Brain pericyte (primary cell): ENCODE results near the gene SPHK2.
"Not testable (repeated sequence)": the region's sequence is repeated elsewhere in the genome, so short reads cannot be mapped to it uniquely, and the experiment has no call there.

Source experiments
- DNase-seq: peaks from one replicate; pipeline ENCODE4 v3.0.0-alpha.2; 2012; ENCODE audit warnings: low read depth, low spot score

SPHK2 gene

DNA sequence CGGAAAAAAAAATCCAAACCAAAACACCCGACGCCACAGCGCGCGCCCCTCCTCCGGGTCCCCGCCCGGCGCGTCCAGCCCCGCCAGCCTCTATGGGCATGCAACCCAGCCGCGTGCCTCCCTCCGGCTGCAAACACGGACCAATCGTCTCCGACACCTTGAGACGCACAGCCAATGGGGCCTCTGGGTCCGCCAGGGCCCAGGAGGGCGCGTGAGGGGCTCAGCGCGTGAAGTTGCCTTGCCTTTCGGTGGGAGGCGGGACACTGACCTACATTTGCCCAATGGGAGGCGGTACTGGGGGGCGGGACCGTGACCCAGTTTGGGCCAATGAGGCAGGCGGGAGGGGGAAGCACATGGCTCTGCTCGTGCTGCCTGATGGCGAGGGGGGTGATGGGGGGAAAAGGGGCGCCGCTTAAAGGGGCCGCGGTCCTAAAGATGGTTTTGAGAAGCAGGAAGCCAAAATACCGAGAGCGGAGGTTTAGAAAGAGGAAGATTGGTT lies 18.2 kb downstream of the SPHK2 start:
- peak; percentile 98 for DNase-seq

DNA sequence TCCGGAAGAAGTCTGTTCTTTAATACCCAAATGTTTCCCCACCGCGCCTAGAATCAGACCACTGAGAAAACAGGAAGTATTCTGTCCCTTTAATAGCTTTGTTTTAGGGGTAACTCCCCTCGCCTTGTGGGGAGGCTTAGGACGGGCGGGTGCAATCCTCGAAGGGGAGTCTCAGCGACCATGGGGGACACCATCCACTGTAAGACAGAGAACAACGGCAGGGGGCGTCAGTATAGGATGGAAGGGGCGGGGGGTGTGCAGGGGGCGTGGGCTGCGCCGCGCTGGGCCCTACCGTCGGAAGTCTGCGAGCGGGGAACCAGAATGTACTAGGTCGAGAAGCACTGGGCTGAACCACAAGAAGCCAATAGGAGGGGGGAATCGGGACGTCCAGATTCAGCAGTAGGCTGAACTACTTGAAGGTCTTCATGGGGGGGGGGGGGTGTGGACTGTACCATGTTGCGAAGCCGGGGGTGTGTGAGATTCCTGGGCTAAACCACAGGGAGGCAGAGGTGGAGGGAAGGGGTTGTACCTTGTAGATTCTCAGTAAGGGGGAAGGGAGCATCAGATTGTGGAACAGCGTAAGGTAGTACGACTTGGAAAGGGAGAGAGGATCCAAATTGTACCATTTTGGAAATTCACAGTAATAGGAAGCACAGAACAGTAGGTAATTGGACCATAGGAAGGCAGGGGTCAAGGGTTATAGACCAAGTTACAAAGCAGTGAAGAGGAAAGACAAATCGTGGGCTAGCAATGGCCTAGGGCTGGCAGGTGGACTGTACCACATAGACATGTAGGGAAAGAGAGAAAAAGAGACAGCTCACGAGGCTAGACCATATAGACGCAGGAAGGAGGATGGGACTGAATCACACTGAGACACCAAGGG lies 18.9 kb downstream of the SPHK2 start:
- DNase-seq = peak; percentile 79

DNA sequence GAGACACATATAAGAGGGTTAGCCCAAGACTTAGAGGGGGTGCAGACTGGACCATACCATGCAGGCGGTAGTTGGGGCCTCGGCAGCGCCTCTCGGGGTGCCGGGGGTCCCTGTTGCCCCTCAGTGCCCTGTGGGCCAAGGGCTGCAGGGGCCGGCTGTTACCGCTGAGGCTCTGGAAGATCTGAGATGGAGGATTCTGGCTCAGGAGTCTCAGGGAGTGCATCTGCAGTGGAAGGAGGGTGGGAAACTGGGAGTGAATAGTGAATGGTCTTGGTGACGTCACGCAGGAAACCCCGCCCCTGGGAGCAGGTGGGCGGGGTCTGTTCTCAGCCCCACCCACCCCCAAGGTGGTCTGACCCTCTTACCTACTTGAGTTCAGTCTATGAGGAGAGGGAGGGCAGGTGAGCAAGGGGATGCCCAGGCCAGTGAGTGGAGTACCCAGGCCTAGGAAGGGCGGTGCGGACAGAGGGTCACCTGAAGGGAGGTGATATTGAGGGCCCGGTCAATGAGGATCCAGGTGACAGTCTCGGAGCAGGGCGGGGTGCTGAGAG lies 19.6 kb downstream of the SPHK2 start:
- no peak for DNase-seq

DNA sequence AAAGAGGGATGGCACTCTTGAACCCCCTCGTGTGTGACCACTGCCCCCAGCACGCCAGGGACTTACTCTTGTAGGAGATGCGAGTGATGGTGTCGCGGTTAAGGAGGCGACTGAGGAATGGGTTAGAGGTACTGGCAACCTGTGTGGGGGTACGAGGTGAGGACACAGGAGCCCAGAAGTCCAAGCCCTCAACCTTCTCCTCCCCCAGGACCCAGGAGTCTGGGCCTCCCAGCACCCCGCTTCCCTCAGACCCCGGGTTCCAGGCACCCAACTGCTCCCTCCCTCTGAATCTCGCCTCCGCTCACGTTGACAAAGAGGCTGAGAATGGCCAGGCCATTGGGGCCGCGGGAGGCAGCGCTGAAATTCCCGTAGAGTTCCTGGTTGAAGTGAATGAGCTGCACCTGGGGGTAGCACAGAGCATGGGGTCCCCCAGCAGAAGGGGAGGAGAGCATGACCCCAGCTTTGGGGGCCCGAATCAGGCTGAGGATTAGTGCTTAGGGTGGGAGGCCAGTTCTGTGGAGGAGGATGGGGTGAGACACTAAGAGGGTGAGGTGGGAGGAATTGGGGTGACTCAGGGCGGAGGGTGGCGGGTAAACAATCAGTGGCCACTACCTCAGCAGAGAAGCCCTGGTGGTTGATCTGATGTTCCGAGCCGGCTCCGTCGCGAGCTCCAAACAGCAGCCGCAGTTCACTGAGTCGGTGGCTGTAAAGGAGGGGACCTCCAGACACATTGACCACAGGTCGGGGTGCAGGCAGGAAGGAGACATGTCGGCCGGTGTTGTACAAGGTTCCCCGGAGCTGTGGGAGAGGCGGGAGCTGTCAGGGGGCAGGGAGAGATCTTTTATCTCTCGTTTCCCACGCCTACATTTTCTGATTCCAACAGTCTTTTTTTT lies 20.4 kb downstream of the SPHK2 start:
- DNase-seq = no peak

DNA sequence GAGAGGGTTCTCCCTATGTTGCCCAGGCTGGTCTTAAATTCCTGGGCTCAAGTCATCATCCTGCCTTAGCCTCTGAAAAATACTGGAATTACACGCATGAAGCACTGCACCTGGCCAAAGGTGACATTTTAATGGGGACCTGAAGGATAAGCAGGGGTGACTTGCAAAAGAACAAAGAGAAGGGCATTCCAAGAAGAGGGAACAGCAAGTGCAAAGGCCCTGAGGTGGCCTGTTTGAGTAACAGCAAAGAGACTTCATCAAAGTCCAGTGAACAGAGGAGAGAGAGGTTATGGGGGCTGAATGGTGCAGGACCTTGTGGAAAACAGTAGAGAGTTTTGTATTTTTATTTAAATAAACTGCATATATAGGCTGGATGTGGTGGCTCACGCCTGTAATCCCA lies 22.5 kb downstream of the SPHK2 start:
- DNase-seq = no peak

DNA sequence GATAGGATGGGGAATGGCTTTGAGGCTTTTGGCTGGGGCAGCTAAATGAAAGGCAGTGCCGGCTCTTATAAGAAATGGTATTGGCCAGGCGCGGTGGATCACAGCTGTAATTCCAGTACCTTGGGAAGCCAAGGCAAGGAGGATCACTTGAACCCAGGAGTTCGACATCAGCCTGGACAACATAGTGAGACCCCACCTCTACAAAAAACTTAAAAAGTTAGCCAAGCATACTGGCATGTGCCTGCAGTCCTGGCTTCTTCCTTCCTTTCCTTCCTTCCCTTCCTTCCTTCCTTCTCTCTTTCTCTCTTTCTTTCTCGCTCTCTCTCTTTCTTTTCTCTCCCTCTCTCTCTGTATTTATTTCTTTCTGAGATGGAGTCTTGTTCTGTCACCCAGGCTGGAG lies 23.6 kb downstream of the SPHK2 start:
- no peak for DNase-seq

DNA sequence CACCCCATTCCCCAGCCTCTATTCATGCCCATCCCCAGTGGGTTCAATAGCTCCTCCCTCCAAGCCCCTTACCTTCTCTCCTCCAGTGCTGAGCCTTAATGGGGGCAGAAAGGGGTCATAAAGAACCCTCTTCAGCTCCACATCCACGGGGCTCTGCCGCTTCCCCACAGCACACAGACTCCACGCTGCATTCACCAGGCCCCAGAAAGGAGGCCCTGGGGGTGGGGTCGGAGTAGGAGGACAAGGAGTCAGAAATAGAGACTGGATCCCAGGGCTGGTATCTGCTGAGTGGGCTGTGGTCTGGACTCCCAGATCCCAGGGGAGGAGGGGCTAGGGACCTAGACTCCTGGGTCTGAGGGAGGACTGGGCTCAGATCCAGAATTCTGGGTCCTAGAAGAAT lies 25.0 kb downstream of the SPHK2 start:
- no peak for DNase-seq

DNA sequence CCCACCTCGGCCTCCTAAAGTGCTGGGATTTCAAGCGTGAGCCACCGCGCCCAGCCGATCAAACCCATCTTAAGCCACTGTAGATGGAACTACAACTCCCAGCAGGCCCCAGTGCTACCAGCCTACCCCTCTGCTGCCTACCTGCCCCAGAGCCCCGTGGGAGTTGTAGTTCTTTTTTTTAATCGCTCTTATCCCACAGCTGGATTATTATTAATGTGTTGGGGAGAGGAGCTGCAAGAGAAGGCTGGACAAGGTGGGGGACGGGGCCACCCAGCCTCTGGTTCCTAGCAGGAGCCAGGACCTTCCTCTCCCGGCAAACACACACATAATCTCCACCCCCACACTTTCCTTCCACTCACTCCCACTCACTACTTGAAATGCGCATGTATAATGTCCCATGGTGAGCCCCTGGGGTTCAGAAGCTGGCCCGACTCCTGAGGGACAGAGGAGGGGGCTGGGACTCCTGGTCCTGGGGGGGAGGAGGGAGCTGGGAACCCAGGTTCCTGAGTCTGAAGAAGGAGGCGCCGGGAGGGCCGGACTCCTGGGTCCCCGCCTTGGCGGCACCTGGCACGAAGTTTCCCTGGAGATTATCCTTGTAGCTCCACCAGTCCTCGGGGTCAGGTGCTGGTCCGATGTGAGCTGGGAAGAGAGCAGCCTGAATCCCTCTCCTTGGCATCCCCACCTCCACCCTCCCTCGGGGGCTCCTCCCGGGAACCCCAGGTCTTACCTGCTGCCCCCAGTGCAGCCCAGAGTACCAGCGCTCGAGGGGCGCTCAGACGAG lies 25.7 kb downstream of the SPHK2 start:
- DNase-seq = no peak

DNA sequence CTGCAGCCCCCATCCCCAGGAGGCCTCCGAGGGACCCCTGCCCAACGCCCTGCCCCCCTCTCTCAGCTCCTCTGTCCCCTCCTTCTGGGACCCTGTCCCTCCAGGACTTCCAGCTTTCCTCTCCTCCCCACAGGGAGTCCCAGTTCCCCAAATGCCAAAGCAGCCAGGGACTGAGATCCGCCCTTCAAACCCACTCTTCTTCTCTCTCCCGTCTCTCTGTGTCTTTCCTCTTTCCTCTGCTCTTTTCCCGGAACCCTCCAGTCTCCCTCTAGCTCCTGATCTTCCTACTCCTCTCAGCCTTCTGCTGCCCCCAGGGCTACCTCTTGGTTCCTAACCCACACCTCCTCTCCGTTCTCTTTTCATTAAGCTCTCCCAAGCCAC lies 26.3 kb downstream of the SPHK2 start:
- DNase-seq = no peak

DNA sequence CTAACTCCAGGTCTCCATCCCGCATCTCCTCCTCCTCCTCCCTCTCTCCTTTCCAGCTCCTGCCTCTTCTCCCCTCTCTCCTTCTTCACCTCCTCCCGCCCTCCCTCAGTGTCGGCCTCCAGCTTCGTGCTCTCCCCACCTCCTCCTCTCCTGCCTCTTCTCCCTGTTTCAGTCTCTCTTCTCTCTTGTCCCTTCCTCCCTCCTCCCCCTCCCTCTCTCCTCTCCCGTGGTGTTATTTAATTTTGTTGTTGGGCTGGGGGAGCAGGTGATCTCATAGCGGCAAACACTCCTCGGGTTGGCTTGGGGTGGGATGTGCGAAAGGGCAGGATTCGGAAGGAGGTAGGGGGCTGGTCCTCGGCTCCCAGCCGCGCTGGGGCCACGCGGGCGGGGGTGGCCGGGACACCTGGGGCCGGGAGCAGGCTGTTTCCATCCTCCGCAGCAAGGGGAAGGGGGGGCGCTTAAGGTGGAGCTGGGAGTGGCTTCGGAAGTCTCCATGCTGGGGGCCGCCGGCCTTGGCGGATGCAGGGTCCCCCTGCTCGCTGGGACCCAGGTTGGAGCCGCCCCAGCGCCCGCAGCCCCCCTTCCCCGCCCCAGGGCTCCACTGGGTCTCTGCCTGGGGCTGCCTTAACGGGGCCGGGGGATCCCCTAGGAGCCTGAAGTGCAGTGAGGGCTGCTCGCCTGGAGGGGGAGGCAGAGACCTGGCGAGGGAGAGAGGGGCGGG lies 26.9 kb downstream of the SPHK2 start, which contains the start of gene CA11:
Gene CA11, minus strand, starts transcription at position 187 of the 721 bp plus-strand sequence. CDS start 555 bp downstream, outside the sequence.
- no peak for DNase-seq

DNA sequence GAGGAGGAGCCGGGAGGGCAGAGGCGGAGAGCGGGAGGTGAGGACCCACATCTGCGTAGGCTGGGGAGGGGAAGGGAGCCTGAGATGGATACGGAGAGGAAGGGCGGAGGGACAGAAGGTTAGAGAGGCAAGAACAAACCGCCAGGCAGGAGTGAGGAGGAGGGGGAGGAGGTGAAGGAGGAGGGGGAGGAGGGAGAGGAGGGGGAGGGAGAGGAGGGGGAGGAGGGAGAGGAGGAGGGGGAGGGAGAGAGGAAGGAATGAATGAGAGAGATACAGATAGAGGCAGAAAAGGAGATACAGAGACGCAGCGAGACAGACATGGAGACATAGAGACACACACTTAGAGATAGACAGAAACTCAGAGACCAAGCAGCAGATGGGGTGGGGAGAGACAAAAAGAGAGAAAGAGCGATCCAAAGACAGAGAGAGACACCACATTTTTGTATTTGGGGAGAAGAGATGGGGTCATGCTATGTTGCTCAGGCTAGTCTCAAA lies 27.5 kb downstream of the SPHK2 start:
- peak; percentile 71 for DNase-seq

DNA sequence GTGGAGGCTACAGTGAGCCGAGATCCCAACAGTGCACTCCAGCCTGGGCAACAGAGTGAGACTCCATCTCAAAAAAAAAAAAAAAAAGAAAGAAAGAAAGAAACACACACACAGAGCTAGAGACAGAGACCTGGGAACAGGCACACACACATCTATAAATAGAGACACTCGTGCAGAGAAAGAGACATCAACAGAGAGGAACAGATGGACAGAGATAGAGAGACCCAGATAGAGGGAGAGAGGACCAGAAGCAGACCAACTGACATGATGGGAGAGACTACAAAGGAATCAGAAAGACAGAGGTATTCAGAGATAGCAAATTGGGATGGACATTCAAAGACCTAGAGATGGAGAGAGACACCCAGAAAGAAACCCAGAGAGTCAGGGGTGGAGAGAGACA lies 28.8 kb downstream of the SPHK2 start:
- no peak for DNase-seq

DNA sequence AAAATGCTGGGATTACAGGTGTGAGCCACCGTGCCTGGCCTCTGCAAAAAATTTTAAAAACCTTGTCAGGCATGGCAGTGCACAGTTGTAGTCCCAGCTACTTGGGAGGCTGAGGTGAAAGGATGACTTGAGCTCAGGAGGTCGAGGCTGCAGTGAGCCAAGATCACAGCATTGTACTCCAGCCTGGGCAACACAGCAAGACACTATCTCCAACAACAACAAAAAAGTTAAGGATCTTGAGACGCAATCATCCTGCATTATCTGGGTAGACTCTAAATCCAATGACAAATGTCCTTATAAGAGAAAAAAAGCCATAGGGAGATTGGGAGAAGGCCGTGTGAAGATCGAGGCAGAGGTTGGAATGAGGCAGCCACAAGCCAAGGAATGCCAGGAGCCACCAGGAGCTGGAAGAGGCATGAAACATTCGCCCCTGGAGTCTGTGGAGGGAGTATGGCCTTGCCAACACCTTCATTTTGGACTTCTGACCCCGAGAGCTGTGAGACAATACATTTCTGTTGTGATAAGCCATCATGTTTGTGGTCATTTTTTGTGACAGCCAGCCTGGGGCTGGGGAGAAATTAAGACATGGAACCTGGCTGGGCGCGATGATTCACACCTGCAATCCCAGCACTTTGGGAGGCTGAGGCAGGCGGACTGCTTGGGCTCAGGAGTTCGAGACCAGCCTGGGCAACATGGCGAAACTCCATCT lies 31.8 kb downstream of the SPHK2 start:
- no peak for DNase-seq

DNA sequence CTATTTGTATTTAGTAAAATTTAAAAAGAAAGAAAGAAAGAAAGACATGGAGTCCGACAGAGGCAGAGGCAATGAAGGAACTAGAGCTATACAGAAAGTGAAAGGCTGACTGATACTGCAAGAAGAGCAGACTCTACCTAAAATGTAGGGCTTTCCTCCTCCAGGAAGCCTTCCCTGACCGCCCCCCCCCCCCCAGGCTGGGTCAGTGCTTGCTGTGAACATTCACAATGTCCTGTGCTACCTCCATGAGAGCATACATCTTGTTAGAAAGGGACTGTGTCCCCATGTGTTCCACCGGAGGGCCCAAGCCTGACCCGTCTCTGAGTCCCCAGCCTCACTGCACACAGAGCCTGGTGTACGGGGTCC lies 32.4 kb downstream of the SPHK2 start:
- no peak for DNase-seq

DNA sequence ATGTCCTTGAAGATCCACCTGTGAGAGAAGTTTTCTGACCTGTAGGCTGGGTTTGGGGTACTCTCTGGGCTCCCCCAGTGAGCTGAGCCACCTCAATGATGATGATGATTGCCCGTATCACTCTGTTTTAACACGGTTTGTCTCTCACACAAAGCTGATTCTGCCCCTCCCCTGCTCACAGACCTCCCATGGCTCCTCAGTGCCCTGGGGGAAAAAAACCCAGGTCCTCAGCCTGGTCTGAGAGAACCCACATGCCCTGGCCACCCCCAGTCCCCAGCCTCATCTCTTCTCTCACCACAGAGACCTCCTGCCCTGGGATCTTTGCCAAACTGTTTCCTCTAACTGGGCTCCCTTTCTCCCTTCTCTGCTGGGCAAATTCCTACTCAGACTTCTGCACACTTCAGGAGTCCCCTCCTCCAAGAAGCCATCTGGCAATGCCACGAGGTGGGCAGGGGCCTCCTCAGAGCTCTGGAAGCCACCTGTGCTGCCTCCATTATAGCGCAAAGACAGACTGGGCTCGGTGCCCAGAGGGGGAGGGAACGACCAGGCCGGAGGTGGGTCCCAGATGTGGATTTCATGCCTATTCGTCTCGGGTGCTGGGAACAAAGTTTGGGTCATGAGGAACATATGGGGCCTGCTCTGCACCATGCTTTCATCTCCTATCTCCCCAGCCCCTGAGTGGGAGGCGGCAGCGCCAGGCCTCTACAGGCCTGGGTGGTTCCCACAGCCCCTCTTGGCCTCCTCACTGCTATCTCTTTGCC lies 35.2 kb downstream of the SPHK2 start:
- DNase-seq = no peak

DNA sequence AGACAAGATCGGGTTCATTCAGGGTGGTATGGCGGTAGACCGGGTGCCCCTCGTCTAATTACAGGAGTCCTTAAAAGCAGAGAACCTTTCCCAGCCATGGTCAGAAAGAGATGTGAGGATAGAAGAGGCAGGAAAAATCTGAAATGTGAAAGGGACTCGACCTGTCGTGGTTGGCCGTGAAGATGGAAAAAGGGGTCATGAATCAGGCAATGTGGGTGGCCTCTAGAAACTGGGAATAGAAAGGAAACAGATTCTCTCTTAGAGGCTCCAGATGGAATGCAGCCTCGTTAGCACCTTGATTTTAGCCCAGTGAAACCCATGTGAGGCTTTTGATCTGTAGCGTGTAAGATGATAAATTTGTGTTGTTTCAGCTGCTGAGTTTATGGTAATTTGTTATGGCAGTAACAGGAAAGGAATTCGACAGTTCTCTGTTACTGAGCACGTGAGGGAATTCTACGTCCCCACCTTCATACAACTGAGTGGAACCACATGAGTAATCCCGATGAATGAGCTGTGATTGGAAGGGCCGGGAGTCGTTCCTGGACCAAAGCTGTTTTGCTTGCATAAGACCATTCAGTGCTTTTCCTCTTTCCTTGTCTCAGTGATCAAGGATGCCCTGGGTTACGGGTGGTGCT lies 37.7 kb downstream of the SPHK2 start:
- peak; percentile 59 for DNase-seq

DNA sequence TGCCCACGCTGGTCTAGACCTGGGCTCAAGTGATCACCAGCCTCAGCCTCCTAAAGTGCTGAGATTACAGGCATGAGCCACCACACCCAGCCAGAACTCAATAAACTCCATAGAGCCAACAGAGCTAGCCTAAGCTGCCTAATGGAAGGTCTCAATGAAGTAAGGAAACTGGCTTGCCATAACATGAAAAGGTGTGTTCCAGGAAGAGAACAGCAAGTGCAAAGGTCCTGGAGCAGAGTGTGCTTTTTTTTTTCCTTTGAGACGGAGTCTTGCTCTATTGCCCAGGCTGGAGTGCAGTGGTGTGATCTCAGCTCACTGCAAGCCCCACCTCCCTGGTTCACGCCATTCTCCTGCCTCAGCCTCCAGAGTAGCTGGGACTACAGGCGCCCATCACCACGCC lies 38.5 kb downstream of the SPHK2 start:
- not testable (repeated sequence) for DNase-seq

DNA sequence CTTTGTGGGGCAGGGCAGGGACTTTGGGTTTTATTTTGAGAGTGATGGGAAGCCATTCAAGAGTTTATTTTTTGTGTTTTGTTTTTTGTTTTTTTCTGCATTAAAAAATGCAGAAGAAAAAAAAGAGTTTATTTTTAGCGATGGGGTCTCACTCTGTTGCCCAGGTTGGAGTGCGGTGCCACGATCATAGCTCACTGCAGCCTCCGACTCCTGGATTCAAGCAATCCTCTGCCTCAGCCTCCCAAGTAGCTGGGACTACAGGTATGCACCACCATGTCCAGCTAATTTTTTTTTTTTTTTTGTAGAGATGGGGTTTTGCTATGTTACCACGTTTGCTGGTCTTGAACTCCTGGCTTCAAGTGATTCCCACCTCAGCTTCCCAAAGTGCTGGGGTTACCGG lies 39.2 kb downstream of the SPHK2 start:
- no peak for DNase-seq

DNA sequence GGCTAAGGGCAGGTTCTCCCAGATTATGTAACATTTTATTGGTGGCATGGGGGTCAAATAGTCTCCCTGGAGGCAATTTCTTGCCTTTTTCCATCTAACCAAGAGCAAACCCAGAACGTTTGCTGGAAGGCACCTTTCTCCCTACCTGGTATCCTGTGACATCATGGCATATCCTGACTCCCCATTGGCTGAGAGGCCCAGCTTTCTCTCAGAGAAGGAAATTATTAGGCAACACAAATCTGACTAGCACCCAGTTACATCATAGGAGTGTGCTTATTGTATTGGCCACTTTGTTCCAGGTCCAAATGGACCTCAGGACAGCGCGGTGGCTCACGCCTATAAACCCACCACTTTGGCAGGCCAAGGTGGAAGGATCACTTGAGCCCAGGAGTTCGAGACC lies 40.5 kb downstream of the SPHK2 start:
- DNase-seq = no peak
